Superior temporal gyrus (tissue), 1 donor: ENCODE data around the gene MRPL34.

ENCODE experiments used
- DNase-seq: peaks from one replicate; pipeline ENCODE4 v3.0.0-alpha.2; 2016; ENCODE audit errors: extremely low spot score

The MRPL34 gene

DNA sequence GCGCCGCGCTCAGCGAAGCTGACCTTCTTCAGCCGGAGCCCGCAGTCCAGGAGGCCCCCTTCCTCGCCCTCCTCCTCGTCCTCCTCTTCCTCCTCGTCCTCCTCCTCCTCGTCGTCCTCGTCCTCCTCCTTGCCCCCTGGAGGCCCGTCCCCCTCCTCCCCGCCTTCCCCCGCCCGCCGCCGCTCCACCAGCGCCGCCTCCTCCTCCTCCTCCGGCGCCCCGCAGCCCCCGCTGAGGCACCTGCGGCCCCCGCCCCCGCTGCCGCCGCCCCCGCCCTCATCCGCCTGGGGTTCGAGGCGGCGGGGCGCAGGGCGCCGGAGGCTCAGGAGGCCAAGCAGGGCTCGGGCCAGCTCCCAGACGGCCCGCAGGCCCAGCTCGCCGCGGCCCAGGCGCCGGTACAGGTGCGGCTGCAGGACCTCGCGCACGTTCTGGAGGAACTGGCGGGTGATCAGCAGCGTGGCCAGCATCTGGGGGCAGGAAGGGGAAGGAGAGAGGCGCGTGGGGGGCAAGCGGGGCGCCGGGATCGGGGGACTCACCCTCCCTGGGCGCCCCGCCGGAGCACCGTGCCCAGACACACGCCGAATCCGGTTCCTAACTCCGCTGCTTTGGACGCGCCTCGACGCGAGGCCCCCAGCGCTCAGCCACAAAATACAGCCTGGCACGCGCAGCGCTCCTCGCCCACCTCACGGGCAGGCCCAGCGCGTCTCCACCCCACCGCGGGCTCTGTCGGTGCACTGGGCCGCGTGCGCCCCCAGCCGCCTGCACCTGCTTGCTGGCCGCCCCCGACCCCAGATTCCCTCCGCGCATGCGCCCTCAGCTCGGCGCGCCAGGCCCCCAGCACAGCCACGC lies 23.1 kb downstream of the MRPL34 start:
- no peak for DNase-seq

DNA sequence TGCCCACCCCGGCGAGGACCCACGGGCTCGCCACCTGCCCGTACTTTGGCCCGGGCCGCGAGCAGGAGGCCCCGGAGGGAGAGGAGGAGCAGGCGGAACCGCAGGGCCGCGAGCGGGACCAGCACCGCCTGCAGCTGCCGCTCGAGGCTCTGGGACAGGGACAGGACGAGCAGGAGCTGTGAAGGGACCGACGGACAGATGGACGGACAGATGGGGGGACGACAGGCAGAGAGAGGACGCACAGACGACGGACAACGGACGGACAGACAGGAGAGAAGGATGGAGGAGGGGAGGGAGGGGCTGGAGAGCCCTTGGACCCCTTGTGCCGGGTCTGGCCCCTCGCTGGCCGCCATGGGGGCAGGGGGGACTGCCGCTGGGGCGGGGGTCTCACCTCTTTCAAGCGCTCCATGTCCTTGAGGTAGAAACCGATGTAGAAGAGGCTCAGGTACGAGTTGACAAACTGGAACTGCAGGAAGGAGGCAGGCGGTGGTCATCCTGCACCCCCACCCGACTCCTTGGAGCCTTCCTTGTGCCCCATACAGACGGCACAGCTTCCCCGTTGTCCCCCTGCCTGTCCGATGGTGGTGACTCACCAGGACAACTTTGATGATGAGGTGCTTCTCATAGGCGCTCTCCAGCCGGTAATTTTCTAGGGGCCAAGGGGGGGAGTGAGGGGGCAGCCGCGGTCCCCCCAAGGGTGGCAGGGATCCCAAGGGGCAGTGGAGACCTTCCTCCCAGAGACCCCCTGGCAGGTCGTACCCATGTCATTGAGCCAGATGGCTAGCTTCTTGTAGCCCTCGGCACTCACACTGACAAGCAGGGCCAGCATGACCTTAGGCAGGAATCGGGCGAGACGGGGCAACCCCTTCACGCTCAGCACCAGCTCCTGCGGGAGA lies 23.9 kb downstream of the MRPL34 start:
- DNase-seq, result no peak

DNA sequence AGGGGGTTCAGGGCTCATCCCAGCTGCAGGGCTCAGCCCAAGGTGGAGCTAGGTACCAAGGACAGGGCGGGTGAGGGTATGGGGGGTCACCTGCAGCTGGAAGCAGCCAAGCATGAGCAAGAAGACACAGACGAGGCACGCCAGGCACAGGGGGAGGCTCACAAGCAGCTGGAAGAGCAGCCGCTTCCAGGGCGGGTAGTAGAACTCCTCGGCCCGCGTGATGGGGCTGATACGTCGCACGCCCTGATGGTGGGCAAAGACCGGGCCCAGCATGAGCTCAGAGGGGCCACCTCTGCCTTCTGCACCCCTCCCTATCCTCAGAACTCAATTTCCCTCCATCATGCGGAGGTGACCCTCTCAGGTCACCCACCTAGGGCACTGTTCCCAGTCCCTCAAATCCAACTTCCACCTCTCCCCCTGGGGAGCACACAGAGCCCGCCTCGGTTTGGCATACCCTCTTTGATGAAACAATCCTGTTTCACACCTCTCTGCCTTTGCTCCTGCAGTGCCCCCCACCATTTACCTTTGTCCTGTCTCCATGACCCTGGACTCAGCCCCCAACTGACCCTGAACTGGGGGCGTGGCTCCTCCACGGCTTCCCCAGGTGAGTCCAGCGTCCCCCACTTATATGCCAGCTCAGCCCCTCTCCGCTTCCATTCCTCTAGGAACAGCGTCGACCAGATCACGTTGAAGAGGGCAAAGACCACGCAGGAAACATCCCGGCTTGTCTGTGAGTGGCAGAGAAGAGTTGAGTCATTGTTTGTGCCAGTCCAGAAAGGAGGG lies 24.8 kb downstream of the MRPL34 start:
- no peak for DNase-seq

DNA sequence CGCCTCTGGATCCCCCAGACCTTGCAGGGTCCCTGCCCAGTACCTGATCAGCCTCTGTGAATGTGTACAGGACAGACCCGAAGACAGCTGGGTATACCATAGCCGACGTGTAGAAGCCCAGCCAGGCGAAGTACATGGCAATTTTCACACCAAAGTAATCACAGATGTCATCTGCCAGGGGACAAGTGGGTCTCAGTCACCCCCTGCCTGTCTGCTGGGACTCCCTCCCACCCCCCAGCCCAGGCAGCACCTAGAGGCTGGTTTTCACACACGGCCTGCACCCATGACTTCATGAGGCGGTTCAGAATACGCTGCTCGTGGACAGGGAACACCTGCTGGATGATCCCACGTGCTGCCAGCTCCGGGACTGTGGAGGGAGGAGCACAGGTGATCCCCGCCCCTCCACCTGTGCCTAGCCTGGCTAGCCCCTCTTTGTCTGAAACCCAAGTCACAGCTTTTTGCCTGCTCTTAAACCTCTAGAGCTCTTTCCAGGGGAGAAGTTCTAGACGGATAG lies 25.4 kb downstream of the MRPL34 start:
- no peak for DNase-seq

DNA sequence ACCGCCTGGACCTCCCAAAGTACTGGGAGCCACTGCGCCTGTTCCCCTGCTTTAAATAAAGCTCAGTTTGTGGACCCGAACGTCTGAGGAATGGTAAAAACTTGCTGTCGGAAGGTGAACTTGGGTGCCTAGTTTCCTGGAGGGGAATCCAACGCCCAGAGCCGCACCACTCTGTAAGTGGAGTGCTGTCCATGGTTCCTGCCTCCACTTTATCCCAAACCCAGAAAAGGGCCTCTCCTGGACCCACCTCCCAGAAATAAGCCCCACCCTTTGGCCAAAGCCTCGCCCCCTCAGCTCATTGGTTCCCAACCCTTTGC lies 26.6 kb downstream of the MRPL34 start:
- DNase-seq, result no peak

DNA sequence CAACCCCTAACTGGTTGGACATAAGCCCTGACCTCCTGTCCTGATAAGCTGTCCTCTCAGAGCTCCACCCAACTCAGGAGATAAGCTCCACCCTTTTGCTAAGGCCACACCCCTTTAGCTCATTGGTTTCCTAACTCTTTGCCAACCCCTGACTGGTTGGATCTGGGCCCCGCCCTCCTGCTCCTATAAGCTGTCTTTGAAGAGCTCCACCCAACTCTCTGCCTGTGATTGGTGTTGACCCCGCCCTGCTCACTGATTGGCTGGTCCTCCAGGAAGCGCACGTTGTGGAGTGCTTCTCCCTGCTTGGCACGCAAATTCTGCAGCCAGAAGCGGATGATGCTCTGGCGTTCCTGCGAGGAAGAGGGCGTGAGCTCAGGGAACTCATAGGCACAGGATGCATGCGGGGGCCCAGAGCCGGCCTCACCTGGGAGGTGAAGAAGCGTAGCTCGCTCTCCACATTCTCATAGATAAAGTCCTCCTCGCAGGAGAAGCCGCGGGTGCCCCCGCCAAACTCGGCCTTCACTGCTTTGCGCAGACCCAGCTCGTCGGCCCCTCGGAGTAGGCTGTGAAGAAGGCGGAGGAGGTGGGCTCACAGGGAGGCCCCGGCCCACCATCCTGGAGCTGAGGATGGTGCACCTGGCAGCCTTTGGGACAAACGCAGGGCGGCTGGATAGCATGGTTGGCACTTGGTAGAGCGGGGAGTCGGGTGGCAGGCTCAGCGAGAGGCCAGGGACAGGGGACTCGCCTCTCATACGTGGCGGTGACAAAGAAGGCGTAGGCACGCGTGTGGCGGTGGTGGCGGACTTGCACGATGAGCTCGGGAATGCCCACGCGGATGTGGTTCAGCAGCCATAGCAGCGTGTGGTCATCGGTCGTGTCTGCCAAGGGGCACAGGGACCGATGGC lies 27.3 kb downstream of the MRPL34 start:
- DNase-seq, result no peak

DNA sequence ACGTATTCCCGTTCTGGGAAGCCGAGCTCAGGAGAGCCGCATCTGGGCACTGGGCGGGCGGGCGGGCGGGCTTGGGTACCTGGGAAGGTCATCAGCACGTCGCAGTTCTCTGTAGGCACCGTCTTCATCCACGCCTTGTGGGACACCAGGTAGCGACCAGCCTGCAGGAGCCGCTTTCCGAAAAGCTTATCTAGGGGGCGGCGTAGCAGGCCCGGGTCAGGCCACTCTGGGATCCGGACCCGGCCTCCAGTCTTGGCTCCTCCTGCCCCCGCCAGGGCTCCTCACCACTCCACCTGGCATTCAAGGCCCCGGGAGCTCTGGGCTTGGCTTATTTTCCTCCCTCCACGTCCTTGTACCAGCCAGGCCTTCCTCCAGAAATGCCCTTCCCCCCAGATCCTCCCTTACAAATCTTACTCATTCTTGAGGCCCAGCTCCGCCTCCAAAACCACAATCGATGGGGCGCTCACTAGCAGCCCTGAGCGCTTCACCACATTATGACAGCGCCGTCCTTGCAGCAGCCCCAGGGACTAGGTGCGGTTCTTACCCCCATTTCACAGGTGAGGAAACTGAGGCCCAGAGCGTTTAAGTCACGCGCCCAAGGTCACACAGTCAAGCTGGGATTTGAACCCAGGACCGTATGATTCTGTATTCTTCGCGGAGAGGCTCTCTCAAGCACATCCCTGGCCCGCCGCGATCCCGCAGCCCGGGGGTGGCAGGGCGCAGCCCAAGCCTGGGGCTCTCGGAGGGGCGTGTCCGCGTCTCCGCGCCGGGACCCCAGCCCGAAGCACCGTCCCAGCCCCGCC lies 28.1 kb downstream of the MRPL34 start:
- DNase-seq, result peak; percentile 29

DNA sequence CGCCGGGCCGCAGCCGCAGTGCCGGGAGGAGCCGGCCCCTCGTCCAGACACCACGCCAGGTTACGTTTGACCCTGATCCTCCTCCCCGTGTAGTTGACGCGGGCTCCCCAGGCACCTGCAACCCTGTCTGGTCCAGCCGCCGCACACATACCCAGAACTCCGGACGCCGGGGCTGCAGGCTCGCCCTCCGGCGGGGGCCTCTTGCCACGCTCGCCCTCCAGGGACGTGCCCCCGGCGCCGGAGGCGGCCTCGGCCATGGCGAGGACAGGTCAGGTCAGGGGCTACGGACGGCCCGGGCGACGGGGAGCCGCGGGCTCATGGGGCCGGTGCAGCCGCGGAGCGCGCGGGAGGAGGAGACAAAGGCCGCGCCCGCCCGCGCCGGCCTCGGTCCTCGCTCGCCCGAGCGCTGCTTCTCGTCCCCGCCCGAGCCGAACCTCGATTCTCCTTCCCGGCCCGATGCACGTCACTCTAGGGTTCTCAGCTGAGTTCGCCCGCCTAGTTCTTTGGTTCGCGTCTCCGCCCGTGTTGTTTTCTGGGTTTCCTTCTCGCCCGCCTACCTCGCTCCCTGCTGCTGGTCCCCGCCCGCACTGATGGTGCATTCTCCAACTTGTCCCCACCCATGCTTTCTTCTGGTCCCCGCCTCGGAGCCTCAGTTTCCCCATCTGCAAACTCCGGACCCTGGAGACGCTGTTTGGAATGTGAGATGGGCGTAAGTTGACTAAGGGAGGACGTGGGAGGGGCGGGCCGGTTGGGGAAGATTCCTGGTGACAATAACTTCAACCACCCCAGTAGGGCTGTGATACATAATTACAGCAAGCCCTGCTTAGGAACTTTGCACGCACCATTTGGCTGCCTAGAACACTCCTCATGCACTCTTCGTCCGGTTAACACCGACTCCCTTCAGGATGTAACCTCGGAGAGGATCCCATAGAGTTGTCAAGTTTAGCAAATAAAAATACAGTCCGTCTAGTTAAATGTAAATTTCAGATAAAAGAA lies 29.0 kb downstream of the MRPL34 start, which contains the start of gene ANO8:
Gene ANO8, minus strand, starts transcription at position 442 of the 996 bp plus-strand sequence. Its CDS starts 185 bp downstream, at position 257.
- DNase-seq, result peak; percentile 97

DNA sequence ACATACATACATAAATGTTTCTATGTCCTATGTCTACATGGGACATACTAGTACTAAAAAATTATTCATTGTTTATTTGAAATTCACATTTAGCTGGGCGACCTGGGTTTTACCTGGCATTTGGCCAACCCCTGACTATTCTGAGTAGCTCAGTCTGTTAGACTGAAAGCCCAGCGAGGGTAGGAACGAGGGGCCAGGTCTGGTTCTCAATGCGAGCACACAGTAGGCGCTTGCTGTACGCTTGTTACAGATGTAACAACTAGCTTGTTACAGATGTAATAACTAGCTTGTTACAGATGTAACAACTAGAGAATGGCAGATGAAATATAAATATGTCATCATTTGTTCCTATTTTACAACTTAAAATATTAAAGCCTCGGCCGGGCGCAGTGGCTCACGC lies 29.9 kb downstream of the MRPL34 start:
- DNase-seq, result no peak

DNA sequence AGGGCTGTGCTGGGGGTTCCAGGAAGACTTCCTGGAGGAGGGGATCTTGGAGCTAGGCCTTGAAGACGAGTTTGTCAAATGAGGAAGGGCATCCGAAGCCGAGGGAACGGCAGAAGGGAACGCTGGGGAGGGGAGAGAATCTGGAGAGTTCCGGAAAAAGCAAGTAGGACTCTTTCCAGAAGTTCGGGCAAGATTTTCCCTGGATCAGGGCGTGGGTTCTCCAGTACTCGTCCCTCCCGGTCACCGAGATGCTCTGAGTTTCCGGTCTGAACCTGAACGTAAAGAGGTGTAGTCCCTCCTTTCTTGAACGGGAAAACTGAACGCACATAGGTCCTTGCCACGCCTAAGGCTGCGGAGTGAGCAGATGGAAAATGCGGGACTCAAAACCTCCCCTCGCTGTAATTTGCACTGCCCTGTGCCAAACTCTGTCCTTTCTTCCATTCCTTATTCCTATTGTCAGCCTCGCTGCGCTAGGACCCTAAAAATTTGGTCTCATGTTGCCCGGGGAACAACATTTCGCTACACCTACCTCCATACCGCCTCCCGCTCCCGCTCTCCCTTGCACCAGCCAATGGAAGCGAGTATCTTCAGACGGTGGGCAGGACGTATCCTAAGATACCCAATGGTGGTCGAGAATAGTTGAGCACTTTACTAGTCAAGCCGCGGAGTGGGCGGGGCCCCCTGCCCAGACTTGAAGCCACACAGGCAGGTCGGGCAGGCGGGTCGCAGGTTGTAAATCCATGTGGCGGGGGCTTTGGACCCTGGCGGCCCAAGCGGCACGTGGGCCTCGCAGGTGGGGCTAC lies 31.4 kb downstream of the MRPL34 start, which contains the start of gene GTPBP3:
Gene GTPBP3, plus strand, starts transcription at position 682 of the 803 bp plus-strand sequence. Its CDS starts 59 bp downstream, at position 741.
- DNase-seq, result peak; percentile 99

DNA sequence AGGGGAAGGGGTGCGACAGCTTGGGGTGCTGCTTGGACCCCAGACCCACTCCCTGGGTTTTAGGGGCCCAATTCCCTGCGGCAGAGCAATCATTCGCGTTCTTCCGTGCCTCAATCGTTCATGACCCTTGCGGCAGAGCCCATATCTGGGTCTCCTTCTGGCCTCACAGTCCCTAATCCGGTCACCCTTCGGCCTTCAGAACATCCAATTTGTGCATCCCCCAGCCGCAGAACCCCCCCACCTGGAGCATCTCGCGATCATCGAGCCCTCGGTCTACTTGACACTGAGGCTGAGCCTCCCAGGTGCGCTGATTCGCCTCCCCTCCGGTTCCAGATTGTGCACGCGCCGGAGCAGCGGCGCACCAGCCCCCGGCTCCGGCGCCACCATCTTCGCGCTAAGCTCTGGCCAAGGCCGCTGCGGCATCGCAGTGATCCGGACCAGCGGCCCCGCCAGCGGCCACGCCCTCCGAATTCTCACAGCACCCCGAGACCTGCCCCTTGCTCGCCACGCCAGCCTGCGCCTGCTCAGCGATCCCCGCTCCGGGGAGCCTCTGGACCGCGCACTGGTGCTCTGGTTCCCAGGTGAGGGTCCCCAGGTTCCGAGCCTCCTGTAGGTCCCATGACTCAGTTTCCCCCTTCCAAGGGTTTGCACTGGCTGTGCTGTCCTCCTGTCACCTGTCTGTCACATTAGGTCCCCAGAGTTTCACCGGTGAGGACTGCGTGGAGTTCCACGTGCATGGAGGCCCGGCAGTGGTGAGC lies 32.2 kb downstream of the MRPL34 start:
- no peak for DNase-seq

DNA sequence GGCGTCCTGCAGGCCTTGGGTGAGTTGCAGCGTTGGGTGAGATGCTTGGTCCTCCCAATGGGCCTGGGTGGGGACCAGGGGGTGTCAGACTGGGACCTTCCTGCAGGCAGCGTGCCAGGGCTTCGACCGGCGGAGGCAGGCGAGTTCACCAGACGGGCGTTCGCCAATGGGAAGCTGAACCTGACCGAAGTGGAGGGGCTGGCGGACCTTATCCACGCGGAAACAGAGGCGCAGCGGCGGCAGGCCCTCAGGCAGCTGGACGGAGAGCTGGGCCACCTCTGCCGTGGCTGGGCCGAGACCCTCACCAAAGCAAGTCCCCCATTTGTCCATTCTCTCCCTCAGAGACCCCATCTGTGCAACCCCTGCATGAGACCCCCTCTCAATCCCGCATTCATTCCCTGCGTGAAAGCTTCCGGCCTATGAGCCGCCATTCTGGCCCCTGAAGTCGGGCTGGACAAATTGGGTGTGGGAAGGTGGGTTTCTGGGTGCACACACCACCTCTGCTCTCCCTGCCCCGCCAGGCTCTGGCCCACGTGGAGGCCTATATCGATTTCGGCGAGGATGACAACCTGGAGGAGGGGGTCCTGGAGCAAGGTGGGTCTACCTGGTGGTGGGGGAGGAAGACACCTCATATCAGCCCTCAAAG lies 32.9 kb downstream of the MRPL34 start:
- DNase-seq, result no peak

DNA sequence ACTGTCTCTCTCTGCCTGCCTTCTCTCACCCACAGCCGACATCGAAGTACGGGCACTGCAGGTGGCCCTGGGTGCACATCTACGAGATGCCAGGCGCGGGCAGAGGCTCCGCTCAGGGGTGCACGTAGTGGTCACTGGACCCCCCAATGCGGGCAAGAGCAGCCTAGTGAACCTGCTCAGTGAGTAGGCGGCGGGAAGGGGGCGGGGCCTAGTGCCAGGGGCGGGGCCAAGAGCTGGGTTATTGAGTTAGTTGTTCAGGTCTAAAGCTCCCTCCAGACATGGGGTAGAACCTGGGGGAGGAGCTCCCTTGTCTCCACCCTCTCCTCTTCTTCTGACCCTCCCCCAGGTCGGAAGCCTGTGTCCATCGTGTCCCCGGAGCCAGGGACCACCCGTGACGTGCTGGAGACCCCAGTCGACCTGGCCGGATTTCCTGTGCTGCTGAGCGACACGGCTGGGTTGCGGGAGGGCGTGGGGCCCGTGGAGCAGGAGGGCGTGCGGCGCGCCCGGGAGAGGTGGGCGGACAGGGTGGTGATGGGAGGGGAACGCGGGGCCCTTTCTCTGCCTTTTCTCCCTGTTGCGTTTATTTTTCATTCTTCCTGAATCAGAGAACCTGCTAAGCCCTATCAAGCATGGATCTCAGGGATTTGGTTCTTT lies 33.5 kb downstream of the MRPL34 start:
- no peak for DNase-seq

DNA sequence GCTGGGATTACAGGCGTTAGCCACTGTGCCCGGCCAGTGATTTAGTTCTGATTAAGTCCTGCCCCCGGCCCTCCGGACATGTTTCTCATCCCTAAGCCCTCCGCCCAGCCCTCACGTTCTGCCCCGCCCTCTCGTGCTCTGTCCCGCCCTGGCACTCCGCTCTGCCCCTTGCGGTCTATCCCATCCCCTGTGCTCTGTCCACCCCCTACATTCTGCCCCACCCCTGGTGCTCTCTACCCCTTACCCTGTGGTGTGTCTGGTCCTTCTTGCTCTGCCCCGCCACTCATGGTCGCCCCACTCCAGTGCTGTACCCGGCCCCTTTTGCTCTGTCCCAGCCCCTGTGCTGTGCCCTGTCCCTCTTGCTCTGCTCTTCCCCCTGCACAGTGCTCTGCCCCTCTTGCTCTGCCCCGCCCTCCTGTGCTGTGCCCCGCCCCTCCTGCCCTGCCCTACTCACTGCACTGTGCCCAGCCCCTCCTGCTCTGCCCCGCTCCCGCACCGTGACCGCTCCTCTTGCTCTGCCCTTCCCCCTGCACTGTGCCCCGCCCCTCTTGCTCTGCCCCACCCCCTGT lies 34.7 kb downstream of the MRPL34 start:
- no peak for DNase-seq

DNA sequence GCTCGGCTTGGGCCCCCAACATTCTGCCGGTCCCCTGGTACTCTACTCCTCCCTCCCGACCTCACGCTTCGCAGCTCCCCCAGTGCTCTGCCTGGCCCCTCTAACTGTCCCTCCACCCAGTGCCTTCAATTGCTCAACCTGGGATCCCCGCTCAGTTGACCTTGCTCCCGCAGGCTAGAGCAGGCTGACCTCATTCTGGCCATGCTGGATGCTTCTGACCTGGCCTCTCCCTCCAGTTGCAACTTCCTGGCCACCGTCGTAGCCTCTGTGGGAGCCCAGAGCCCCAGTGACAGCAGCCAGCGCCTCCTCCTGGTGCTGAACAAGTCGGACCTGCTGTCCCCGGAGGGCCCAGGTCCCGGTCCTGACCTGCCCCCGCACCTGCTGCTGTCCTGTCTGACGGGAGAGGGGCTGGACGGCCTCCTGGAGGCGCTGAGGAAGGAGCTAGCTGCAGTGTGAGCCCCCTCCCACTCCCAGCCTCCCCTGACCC lies 35.2 kb downstream of the MRPL34 start:
- no peak for DNase-seq
